Measurements from ENCODE around the gene USP43.

The USP43 gene

GRCh38 chr17:9700136-9700535 is 54.8 kb downstream of the USP43 start:
- no peak overlapping the region for H3K9ac ChIP-seq (ENCODE audit: low read length)
- H3K36me3 ChIP-seq (ENCODE audit: control insufficient read depth, insufficient read depth, low read length) = no peaks in the 10 kb centered on the region
- no peak overlapping the region for H3K4me3 ChIP-seq (ENCODE audit: low read length)
- H3K4me1 ChIP-seq (ENCODE audit: control insufficient read depth, insufficient read depth, low read length) = no peaks in the 10 kb centered on the region
- peaks cover 4% of the 10 kb centered on the region for H3K27me3 ChIP-seq (ENCODE audit: control insufficient read depth, insufficient read depth, low read length)
- H3K27ac ChIP-seq (ENCODE audit: low read depth, low read length) = no peak overlapping the region

GRCh38 chr17:9700754-9701476 is 55.6 kb downstream of the USP43 start:
- Histone ChIP-seq H3K36me3 (ENCODE audit: control insufficient read depth, insufficient read depth, low read length) (no peaks in the 10 kb centered on the region), H3K9ac (ENCODE audit: low read length) (no peak overlapping the region), H3K27me3 (ENCODE audit: control insufficient read depth, insufficient read depth, low read length) (peaks cover 4% of the 10 kb centered on the region), H3K27ac (ENCODE audit: low read depth, low read length) (no peak overlapping the region), H3K4me3 (ENCODE audit: low read length) (no peak overlapping the region), H3K4me1 (ENCODE audit: control insufficient read depth, insufficient read depth, low read length) (no peaks in the 10 kb centered on the region)

GRCh38 chr17:9702482-9702881 is 57.2 kb downstream of the USP43 start:
- Histone ChIP-seq H3K4me1 (ENCODE audit: control insufficient read depth, insufficient read depth, low read length) (no peaks in the 10 kb centered on the region), H3K27me3 (ENCODE audit: control insufficient read depth, insufficient read depth, low read length) (peaks cover 4% of the 10 kb centered on the region), H3K36me3 (ENCODE audit: control insufficient read depth, insufficient read depth, low read length) (no peaks in the 10 kb centered on the region), H3K4me3 (ENCODE audit: low read length) (no peak overlapping the region), H3K27ac (ENCODE audit: low read depth, low read length) (no peak overlapping the region), H3K9ac (ENCODE audit: low read length) (no peak overlapping the region)

DNA sequence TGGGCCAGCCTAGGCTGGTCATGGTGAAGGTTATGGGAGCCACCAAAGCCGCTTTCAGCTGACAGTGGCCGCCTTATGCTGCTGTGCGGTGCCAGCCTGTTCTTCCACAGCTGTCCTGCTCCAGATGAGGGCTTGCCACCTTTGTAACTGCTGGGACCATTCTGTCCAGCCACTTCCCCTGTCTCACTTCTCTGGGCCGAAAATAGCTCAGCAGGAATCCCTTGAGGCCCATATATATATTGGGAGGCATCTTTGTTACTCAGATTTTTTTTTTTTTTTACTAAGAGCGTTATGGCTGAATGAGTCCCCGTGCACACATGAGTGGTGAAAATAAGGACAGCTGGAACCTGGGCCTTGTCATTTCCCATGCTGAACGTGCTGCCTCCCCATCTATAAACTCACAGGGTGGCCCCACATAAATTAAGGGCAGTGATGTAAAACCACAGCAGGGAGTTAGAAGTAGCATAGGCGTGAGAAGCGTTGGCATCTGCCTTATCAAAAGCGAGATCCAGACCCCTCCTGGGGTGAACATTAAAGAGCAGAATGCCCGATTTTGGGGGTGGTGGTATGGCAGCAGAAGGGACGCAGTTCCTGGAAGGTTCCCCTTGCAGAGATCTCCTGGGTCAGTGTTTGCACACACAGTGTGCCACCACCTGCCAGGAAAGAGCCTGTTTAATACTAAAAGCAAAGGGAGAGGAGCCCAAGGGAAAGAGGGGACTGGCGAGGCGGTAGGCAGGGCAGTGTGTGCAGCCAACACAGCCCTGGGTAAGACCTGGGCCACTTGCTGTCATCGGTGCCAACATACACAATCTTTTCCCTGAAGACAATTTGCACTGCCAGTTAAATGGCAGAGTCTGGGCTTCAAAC is 57.8 kb downstream of the USP43 start:
- H3K9ac ChIP-seq (ENCODE audit: low read length) = no peak overlapping the region
- H3K27ac ChIP-seq (ENCODE audit: low read depth, low read length) = no peak overlapping the region
- no peaks in the 10 kb centered on the region for H3K36me3 ChIP-seq (ENCODE audit: control insufficient read depth, insufficient read depth, low read length)
- no peaks in the 10 kb centered on the region for H3K4me1 ChIP-seq (ENCODE audit: control insufficient read depth, insufficient read depth, low read length)
- peaks cover 4% of the 10 kb centered on the region for H3K27me3 ChIP-seq (ENCODE audit: control insufficient read depth, insufficient read depth, low read length)
- no peak overlapping the region for H3K4me3 ChIP-seq (ENCODE audit: low read length)

DNA sequence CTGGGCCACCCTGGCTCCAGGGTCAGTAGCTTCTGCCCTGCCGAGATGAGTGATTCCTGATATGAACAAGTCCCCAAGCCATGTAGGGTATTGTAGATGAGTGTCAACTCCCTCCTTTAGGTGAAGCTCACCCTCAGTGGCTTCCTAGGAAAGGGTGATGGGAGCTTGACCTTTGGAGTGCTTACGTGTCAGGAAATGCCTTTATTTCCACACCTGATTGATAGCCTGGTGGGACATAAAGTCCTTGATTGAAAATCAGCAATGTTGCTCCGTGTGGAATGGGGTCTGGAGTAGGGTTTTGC is 58.4 kb downstream of the USP43 start:
- no peaks in the 10 kb centered on the region for H3K36me3 ChIP-seq (ENCODE audit: control insufficient read depth, insufficient read depth, low read length)
- no peaks in the 10 kb centered on the region for H3K4me1 ChIP-seq (ENCODE audit: control insufficient read depth, insufficient read depth, low read length)
- no peak overlapping the region for H3K9ac ChIP-seq (ENCODE audit: low read length)
- peaks cover 4% of the 10 kb centered on the region for H3K27me3 ChIP-seq (ENCODE audit: control insufficient read depth, insufficient read depth, low read length)
- H3K4me3 ChIP-seq (ENCODE audit: low read length) = no peak overlapping the region
- H3K27ac ChIP-seq (ENCODE audit: low read depth, low read length) = no peak overlapping the region

DNA sequence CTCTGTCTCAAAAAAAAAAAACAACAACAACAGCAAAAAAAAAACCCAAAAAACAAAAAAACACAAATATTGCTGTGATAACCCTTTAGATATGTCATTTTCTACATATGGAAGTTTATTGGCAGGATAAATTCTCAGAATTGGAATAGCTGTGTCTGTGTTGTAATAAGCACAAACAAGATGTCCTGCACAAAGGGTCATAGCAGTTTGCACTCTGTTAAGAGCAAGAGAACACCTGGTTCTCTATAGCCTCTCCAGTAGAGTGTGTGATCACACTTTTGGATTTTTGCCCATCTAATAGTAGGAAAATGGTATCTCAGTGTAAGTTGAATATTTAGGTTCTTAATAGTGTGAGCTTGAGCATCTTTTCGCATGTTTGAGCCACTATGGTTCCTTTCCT is 60.4 kb downstream of the USP43 start:
- H3K27ac ChIP-seq (ENCODE audit: low read depth, low read length) = no peak overlapping the region
- H3K27me3 ChIP-seq (ENCODE audit: control insufficient read depth, insufficient read depth, low read length) = peaks cover 4% of the 10 kb centered on the region
- no peaks in the 10 kb centered on the region for H3K36me3 ChIP-seq (ENCODE audit: control insufficient read depth, insufficient read depth, low read length)

GRCh38 chr17:9707948-9708347 is 62.6 kb downstream of the USP43 start:
- no peak overlapping the region for H3K27ac ChIP-seq (ENCODE audit: low read depth, low read length)
- no peak overlapping the region for H3K9ac ChIP-seq (ENCODE audit: low read length)
- H3K36me3 ChIP-seq (ENCODE audit: control insufficient read depth, insufficient read depth, low read length) = no peaks in the 10 kb centered on the region
- no peaks in the 10 kb centered on the region for H3K4me1 ChIP-seq (ENCODE audit: control insufficient read depth, insufficient read depth, low read length)
- no peak overlapping the region for H3K4me3 ChIP-seq (ENCODE audit: low read length)
- H3K27me3 ChIP-seq (ENCODE audit: control insufficient read depth, insufficient read depth, low read length) = no peaks in the 10 kb centered on the region

More for the DNA sequence above, 60.4 kb downstream of the USP43 start:
- H3K9ac ChIP-seq (ENCODE audit: low read length) = no peak overlapping the region
- no peaks in the 10 kb centered on the region for H3K4me1 ChIP-seq (ENCODE audit: control insufficient read depth, insufficient read depth, low read length)
- H3K4me3 ChIP-seq (ENCODE audit: low read length) = no peak overlapping the region

GRCh38 chr17:9714801-9715200 is 69.5 kb downstream of the USP43 start:
- Histone ChIP-seq H3K4me1 (ENCODE audit: control insufficient read depth, insufficient read depth, low read length) (no peaks in the 10 kb centered on the region), H3K27me3 (ENCODE audit: control insufficient read depth, insufficient read depth, low read length) (no peaks in the 10 kb centered on the region), H3K9ac (ENCODE audit: low read length) (no peak overlapping the region), H3K27ac (ENCODE audit: low read depth, low read length) (no peak overlapping the region), H3K36me3 (ENCODE audit: control insufficient read depth, insufficient read depth, low read length) (no peaks in the 10 kb centered on the region), H3K4me3 (ENCODE audit: low read length) (no peak overlapping the region)

GRCh38 chr17:9715503-9716016 is 70.2 kb downstream of the USP43 start:
- H3K4me1 ChIP-seq (ENCODE audit: control insufficient read depth, insufficient read depth, low read length) = no peaks in the 10 kb centered on the region
- H3K9ac ChIP-seq (ENCODE audit: low read length) = no peak overlapping the region
- no peaks in the 10 kb centered on the region for H3K36me3 ChIP-seq (ENCODE audit: control insufficient read depth, insufficient read depth, low read length)
- H3K4me3 ChIP-seq (ENCODE audit: low read length) = no peak overlapping the region
- H3K27me3 ChIP-seq (ENCODE audit: control insufficient read depth, insufficient read depth, low read length) = no peaks in the 10 kb centered on the region
- H3K27ac ChIP-seq (ENCODE audit: low read depth, low read length) = no peak overlapping the region

GRCh38 chr17:9725575-9725974 is 80.3 kb downstream of the USP43 start:
- H3K4me1 ChIP-seq (ENCODE audit: control insufficient read depth, insufficient read depth, low read length) = no peaks in the 10 kb centered on the region
- no peaks in the 10 kb centered on the region for H3K27me3 ChIP-seq (ENCODE audit: control insufficient read depth, insufficient read depth, low read length)
- H3K9ac ChIP-seq (ENCODE audit: low read length) = no peak overlapping the region
- no peak overlapping the region for H3K4me3 ChIP-seq (ENCODE audit: low read length)
- no peaks in the 10 kb centered on the region for H3K36me3 ChIP-seq (ENCODE audit: control insufficient read depth, insufficient read depth, low read length)
- no peak overlapping the region for H3K27ac ChIP-seq (ENCODE audit: low read depth, low read length)

GRCh38 chr17:9726291-9726690 is 81.0 kb downstream of the USP43 start:
- Histone ChIP-seq H3K27ac (ENCODE audit: low read depth, low read length) (no peak overlapping the region), H3K4me3 (ENCODE audit: low read length) (no peak overlapping the region), H3K27me3 (ENCODE audit: control insufficient read depth, insufficient read depth, low read length) (no peaks in the 10 kb centered on the region), H3K4me1 (ENCODE audit: control insufficient read depth, insufficient read depth, low read length) (no peaks in the 10 kb centered on the region), H3K9ac (ENCODE audit: low read length) (no peak overlapping the region), H3K36me3 (ENCODE audit: control insufficient read depth, insufficient read depth, low read length) (no peaks in the 10 kb centered on the region)

GRCh38 chr17:9728005-9728404 is 82.7 kb downstream of the USP43 start:
- Histone ChIP-seq H3K36me3 (ENCODE audit: control insufficient read depth, insufficient read depth, low read length) (no peaks in the 10 kb centered on the region), H3K4me1 (ENCODE audit: control insufficient read depth, insufficient read depth, low read length) (no peaks in the 10 kb centered on the region), H3K9ac (ENCODE audit: low read length) (no peak overlapping the region), H3K27me3 (ENCODE audit: control insufficient read depth, insufficient read depth, low read length) (no peaks in the 10 kb centered on the region), H3K4me3 (ENCODE audit: low read length) (no peak overlapping the region), H3K27ac (ENCODE audit: low read depth, low read length) (no peak overlapping the region)
